Central memory CD8-positive, alpha-beta T cell (primary cell): ENCODE measurements around the gene COASY.
A peak's percentile ranks its signal among the peaks of the same experiment; 100 is the strongest.

Experiments used
- ATAC-seq: fragments of 150-1000 bp; cut with Tn5 transposase; replicated peaks from 2 replicates; pipeline ENCODE4 v1.10.0; 2022; ENCODE audit warnings: mild to moderate bottlenecking, moderate FRiP score, moderate number of reproducible peaks; ENCODE audit not compliant: poor library complexity, severe bottlenecking; ENCODE audit errors: extremely low read depth
- DNase-seq, 2 donors: peaks; one replicate each; pipeline ENCODE4 v3.0.0; 2021; ENCODE audit warnings: low spot score in 2 of 2
- H3K27ac Mint-ChIP-seq: one replicate; pipeline ENCODE4 v1.8.0; 2022; ENCODE audit warnings: low read depth, mild to moderate bottlenecking, moderate library complexity, mixed read lengths
- H3K27me3 Mint-ChIP-seq: one replicate; pipeline ENCODE4 v1.8.0; 2022; ENCODE audit warnings: mixed read lengths
- H3K36me3 Mint-ChIP-seq: one replicate; pipeline ENCODE4 v1.8.0; 2022; ENCODE audit warnings: mild to moderate bottlenecking, moderate library complexity, mixed read lengths; ENCODE audit not compliant: insufficient read depth
- H3K4me1 Mint-ChIP-seq: one replicate; pipeline ENCODE4 v1.8.0; 2022; ENCODE audit warnings: mixed read lengths
- H3K4me3 Mint-ChIP-seq: one replicate; pipeline ENCODE4 v1.8.0; 2022; ENCODE audit warnings: mild to moderate bottlenecking, moderate library complexity, mixed read lengths
- H3K9me3 Mint-ChIP-seq: one replicate; pipeline ENCODE4 v1.8.0; 2022; ENCODE audit warnings: mixed read lengths

Gene COASY

GRCh38 chr17:42561897-42562387, at the start of gene COASY:
Gene COASY (plus strand): TSS chr17:42562148. CDS start chr17:42562623, 475 bp downstream.
- ATAC-seq (peak; percentile 64), DNase-seq (peak; percentile 83 to 86)
- Mint-ChIP-seq H3K27me3 (no peaks in the 10 kb centered on the region), H3K36me3 (peaks cover 17% of the 10 kb centered on the region), H3K4me3 (peak within 1 kb of the TSS; percentile 89), H3K9me3 (no peaks in the 10 kb centered on the region), H3K4me1 (peaks cover 34% of the 10 kb centered on the region), H3K27ac (peak within 1 kb of the TSS; percentile 96)

GRCh38 chr17:42512246-42512645, 49.7 kb upstream of the COASY start:
- DNase-seq (no peak), ATAC-seq (no peak)
- Mint-ChIP-seq H3K4me3 (no peak overlapping the region), H3K27me3 (peaks cover 54% of the 10 kb centered on the region), H3K9me3 (no peaks in the 10 kb centered on the region), H3K4me1 (peaks cover under 1% of the 10 kb centered on the region), H3K36me3 (no peaks in the 10 kb centered on the region), H3K27ac (no peak overlapping the region)

DNA sequence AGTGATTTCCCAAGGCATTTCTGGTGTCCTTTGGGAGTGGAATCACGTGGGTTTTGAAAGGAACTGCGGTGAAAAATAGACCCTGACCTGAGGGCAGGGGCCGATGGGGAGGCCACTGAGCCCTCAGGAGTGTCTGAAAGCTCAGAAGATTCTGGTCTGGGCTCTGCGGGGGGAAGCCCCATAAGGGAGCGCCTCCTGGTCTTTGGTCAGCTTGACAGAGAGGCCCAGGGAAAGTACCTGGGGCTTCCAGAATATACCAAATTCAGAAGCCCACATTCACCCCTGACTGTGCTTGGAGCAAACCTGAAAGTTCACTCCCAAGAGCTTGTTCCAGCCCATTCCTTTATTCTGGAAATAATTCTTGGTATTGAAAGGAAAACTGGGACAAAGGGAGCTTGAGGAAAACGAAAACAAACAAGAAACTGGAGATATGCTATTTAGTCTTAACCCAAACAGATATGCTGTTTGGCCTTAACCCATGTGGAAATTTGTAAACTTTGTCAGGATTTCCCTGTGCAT, 49.2 kb upstream of the COASY start:
- Mint-ChIP-seq H3K4me3 (no peak overlapping the region), H3K27me3 (peaks cover 49% of the 10 kb centered on the region), H3K27ac (no peak overlapping the region), H3K4me1 (peaks cover 6% of the 10 kb centered on the region), H3K9me3 (no peaks in the 10 kb centered on the region), H3K36me3 (no peaks in the 10 kb centered on the region)
- ATAC-seq (no peak), DNase-seq (no peak)

- peaks cover 40% of the 10 kb centered on the region for H3K27me3 Mint-ChIP-seq
- DNase-seq = no peak
- ATAC-seq = no peak
- no peak overlapping the region for H3K4me3 Mint-ChIP-seq
- H3K4me1 Mint-ChIP-seq = peaks cover 8% of the 10 kb centered on the region
- H3K27ac Mint-ChIP-seq = no peak overlapping the region
- no peaks in the 10 kb centered on the region for H3K9me3 Mint-ChIP-seq
- no peaks in the 10 kb centered on the region for H3K36me3 Mint-ChIP-seq
Measured at GRCh38 chr17:42513686-42514085, 48.3 kb upstream of the COASY start.

GRCh38 chr17:42514279-42514678, 47.7 kb upstream of the COASY start:
- H3K4me1 Mint-ChIP-seq = peaks cover 8% of the 10 kb centered on the region
- no peak for ATAC-seq

GRCh38 chr17:42514867-42515266, 47.1 kb upstream of the COASY start:
- ATAC-seq (no peak), DNase-seq (no peak)
- no peak overlapping the region for H3K27ac Mint-ChIP-seq
- H3K4me1 Mint-ChIP-seq = peaks cover 8% of the 10 kb centered on the region
- no peaks in the 10 kb centered on the region for H3K9me3 Mint-ChIP-seq
- no peaks in the 10 kb centered on the region for H3K36me3 Mint-ChIP-seq
- peaks cover 29% of the 10 kb centered on the region for H3K27me3 Mint-ChIP-seq
- no peak overlapping the region for H3K4me3 Mint-ChIP-seq

More at GRCh38 chr17:42514279-42514678, 47.7 kb upstream of the COASY start:
- Mint-ChIP-seq H3K9me3 (no peaks in the 10 kb centered on the region), H3K27ac (no peak overlapping the region), H3K27me3 (peaks cover 34% of the 10 kb centered on the region), H3K4me3 (no peak overlapping the region), H3K36me3 (no peaks in the 10 kb centered on the region)
- DNase-seq = no peak

DNA sequence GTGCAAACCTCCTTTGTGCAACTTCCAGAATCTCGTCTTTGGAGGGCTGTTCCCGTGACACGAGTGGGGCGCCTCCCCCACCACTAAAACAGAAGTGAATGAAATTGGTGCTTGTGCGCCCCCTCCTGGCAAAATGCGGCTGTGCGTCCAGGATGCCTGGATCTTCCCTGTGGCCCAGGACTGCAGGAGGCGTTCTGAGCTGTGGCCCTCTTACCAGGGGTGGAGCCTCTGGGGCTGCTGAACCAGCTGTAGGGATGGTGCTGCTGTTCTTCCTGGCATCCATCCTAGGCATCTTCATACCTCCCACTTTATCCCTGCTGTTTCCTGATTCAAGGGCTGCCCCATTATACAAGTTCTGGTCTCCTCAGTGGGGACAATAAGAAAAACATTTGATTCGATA, 44.4 kb upstream of the COASY start:
- H3K27ac Mint-ChIP-seq = no peak overlapping the region
- no peaks in the 10 kb centered on the region for H3K9me3 Mint-ChIP-seq
- H3K27me3 Mint-ChIP-seq = peaks cover 2% of the 10 kb centered on the region
- no peak overlapping the region for H3K4me3 Mint-ChIP-seq
- peaks cover 8% of the 10 kb centered on the region for H3K4me1 Mint-ChIP-seq
- peak; percentile 85 for ATAC-seq
- peak; percentile 72 to 89 for DNase-seq
- H3K36me3 Mint-ChIP-seq = no peaks in the 10 kb centered on the region

DNA sequence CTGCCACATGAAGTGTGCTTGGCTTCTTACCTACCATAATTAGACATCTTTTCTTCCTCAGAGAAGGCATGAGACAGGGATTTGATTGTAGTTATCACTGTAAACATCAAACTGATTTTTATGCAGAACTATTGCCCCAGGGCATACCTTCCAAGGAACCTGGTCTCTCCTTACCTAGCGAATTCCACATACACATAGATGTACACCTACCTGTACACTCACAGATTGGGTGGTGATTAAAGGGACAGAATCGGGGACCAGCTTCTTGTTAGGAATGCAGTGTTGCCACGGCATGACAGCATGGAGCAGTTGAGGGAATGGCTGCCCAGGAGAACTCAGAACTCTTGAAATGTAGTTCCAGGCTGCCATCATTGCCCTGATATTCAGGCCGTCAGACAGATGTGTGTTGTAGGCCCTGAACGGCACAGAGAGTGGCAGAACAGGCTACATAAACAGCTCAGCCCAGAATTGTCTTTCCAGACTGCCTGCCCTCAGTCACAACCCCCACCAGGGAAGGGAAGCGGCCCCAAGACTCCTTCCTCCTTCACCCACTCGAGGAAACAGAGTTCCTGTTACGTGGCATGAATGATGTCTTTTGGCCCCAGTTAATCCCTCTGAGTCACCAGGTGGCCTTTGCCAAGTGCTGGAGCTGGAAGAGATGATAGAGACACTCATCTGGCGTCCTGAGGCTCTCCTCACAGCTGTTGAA, 43.7 kb upstream of the COASY start:
- Mint-ChIP-seq H3K9me3 (no peaks in the 10 kb centered on the region), H3K27ac (no peak overlapping the region), H3K27me3 (no peaks in the 10 kb centered on the region), H3K4me1 (peaks cover 8% of the 10 kb centered on the region), H3K36me3 (no peaks in the 10 kb centered on the region), H3K4me3 (no peak overlapping the region)
- ATAC-seq = no peak
- DNase-seq = no peak

GRCh38 chr17:42518755-42519545, 43.0 kb upstream of the COASY start:
- Mint-ChIP-seq H3K36me3 (no peaks in the 10 kb centered on the region), H3K4me3 (no peak overlapping the region), H3K27ac (no peak overlapping the region), H3K4me1 (peaks cover 9% of the 10 kb centered on the region), H3K9me3 (no peaks in the 10 kb centered on the region), H3K27me3 (no peaks in the 10 kb centered on the region)
- ATAC-seq (no peak), DNase-seq (no peak)

GRCh38 chr17:42519546-42520491, 42.1 kb upstream of the COASY start:
- ATAC-seq (no peak), DNase-seq (no peak)
- Mint-ChIP-seq H3K27ac (no peak overlapping the region), H3K36me3 (no peaks in the 10 kb centered on the region), H3K27me3 (no peaks in the 10 kb centered on the region), H3K4me3 (no peak overlapping the region), H3K9me3 (no peaks in the 10 kb centered on the region), H3K4me1 (peaks cover 15% of the 10 kb centered on the region)

GRCh38 chr17:42520540-42520951, 41.4 kb upstream of the COASY start:
- Mint-ChIP-seq H3K27ac (no peak overlapping the region), H3K36me3 (no peaks in the 10 kb centered on the region), H3K9me3 (no peaks in the 10 kb centered on the region), H3K27me3 (no peaks in the 10 kb centered on the region), H3K4me3 (no peak overlapping the region), H3K4me1 (peaks cover 15% of the 10 kb centered on the region)
- DNase-seq (no peak), ATAC-seq (no peak)

- Mint-ChIP-seq H3K4me3 (no peak overlapping the region), H3K27ac (no peak overlapping the region), H3K36me3 (no peaks in the 10 kb centered on the region), H3K4me1 (peaks cover 15% of the 10 kb centered on the region), H3K9me3 (no peaks in the 10 kb centered on the region), H3K27me3 (no peaks in the 10 kb centered on the region)
- ATAC-seq (no peak), DNase-seq (no peak)
Measured at GRCh38 chr17:42521036-42521435, 40.9 kb upstream of the COASY start.
